Lower leg skin (tissue), 4 donors: ENCODE results near the gene MAP7. TPM values are rescaled to one million over a fixed set of nuclear protein-coding genes. Genes with fewer than 3 reads are reported as not detected.

Source experiments
- DNase-seq, 2 donors: peaks; one replicate each; pipeline ENCODE4 v3.0.0-alpha.2; 2019; ENCODE audit warnings: low spot score in 2 of 2
- H3K4me3 ChIP-seq: fragments of 200-600 bp; sonication (generic); 2 replicates; pipeline ENCODE4 v1.5.1; 2017; ENCODE audit warnings: mild to moderate bottlenecking, low read depth; ENCODE audit not compliant: poor library complexity, severe bottlenecking
- POLR2A ChIP-seq, 2 donors: fragments of 450-650 bp; IDR thresholded peaks; one replicate each; pipeline ENCODE4 v1.6.1; 2016 to 2017; ENCODE audit warnings: antibody characterized with exemption in 2 of 2, mild to moderate bottlenecking in 1 of 2, moderate library complexity in 1 of 2
- WGBS, 2 donors: methylation state at CpG; one replicate each; pipeline ENCODE4 v1.1.5; 2018; 5-methylcytosine and 5-hydroxymethylcytosine counted together
- intact Hi-C: fragments of 100-400 bp; cut with DNase I; formaldehyde crosslinking; loops from one replicate; pipeline ENCODE4 v1.15.0; 2023; ENCODE audit warnings: low total_unique reads
- total RNA-seq, 4 donors: library from RNA; depleted of rRNA; stranded (reverse); fragments of >200 nt; gene quantifications; one replicate each; pipeline ENCODE4 v1.1.0, GENCODE V29; 2016
- TF ChIP-seq, protein P1 (sequence below), 3 donors: fragments of 450-650 bp; IDR thresholded peaks; one replicate each; pipeline ENCODE4 v1.5.1; 2016; ENCODE audit warnings: antibody characterized with exemption in 3 of 3, mild to moderate bottlenecking in 3 of 3, moderate library complexity in 2 of 3

MAP7 gene
- total RNA-seq, 4 donors from 2014 or later: 32.5 to 41.8 (median 39.0) TPM

- whole genome bisulfite sequencing, 2 donors: 9 to 22% methylated on average over 2 of the region's 2 CpGs
- DNase-seq: no peak
- TF ChIP-seq, protein P1, sequence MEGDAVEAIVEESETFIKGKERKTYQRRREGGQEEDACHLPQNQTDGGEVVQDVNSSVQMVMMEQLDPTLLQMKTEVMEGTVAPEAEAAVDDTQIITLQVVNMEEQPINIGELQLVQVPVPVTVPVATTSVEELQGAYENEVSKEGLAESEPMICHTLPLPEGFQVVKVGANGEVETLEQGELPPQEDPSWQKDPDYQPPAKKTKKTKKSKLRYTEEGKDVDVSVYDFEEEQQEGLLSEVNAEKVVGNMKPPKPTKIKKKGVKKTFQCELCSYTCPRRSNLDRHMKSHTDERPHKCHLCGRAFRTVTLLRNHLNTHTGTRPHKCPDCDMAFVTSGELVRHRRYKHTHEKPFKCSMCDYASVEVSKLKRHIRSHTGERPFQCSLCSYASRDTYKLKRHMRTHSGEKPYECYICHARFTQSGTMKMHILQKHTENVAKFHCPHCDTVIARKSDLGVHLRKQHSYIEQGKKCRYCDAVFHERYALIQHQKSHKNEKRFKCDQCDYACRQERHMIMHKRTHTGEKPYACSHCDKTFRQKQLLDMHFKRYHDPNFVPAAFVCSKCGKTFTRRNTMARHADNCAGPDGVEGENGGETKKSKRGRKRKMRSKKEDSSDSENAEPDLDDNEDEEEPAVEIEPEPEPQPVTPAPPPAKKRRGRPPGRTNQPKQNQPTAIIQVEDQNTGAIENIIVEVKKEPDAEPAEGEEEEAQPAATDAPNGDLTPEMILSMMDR (IDR thresholded peaks at IDR 0.05): no peak
- TF ChIP-seq POLR2A (IDR thresholded peaks at IDR 0.05): no peak
- no peak overlapping the region for H3K4me3 ChIP-seq
- intact Hi-C loops: no loop called here
Observed at GRCh38 chr6:136351518-136352110, 198.6 kb downstream of the MAP7 start.

DNA sequence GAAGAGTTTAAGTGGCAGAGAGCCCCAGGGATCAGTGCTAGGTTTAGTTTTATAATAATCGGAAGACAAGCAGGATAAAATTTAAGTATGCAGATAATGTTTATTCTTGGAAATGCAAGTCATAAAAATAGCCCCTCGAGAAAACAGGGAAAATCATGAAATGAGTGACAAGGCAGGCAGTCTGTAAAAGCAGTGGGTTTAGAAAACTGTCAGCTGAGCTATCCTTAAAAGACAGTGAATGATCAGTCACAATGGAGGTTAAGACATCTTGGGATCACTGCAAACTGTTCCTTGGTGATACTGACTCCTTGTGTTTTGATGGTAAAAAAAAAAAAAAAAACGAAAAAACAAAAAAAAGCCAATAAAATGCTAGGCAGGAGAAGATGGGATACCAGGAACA is 199.3 kb downstream of the MAP7 start:
- WGBS, 2 donors: 57 to 62% methylated on average over 3 of the region's 3 CpGs
- H3K4me3 ChIP-seq: no peak overlapping the region
- TF ChIP-seq, protein P1 (IDR thresholded peaks at IDR 0.05): no peak
- TF ChIP-seq POLR2A (IDR thresholded peaks at IDR 0.05): no peak
- no peak for DNase-seq
- intact Hi-C loops: no loop called here

DNA sequence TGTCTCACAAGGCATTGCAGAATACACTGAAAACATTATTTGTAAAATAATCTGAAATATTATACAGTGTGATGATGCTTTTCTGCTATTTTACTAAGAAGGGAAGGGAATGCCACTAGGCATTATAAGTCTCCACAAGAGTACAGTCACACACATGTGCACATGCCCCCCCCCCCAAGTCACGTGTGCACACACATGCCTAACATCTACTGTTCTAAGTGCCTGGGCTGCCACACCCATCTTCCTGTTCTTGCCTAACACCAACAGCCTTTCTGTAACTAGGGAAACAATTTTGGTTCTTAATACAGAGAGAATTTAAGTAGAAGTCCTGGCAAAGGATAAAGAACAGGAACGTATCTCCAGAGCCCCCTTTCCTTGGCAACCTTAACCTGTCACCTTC is 202.4 kb downstream of the MAP7 start:
- TF ChIP-seq, protein P1 (IDR thresholded peaks at IDR 0.05): no peak
- no peak for TF ChIP-seq POLR2A (IDR thresholded peaks at IDR 0.05)
- intact Hi-C loops: no loop called here
- 39 to 40% methylated on average over 2 of the region's 2 CpGs for WGBS, 2 donors
- peak; percentile 58 to 89 for DNase-seq
- H3K4me3 ChIP-seq: no peak overlapping the region

DNA sequence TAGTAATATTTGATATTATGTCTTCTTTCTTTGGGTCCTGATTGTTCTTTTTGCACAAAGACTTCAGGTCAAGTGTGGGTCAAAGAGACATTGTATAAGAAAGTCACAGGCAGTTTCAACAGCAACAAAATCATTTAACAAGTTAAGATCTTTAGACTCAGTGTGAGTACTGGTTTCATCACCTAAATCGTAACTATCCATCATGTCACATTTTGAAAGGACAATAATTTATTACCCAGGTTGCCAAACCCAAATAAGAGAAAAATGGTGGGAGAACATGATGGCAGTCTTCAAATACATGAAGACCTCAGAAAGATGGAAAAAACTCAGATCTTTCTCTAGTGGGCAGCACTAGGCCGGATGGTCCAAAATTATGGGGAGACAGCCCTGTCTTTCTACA is 205.1 kb downstream of the MAP7 start:
- intact Hi-C loops: no loop called here
- TF ChIP-seq POLR2A (IDR thresholded peaks at IDR 0.05): no peak
- TF ChIP-seq, protein P1 (IDR thresholded peaks at IDR 0.05): no peak
- no peak for DNase-seq
- WGBS, 2 donors: 87 to 95% methylated on average over 2 of the region's 2 CpGs
- no peak overlapping the region for H3K4me3 ChIP-seq

GRCh38 chr6:136344420-136344819 is 205.8 kb downstream of the MAP7 start:
- 66 to 67% methylated on average over 2 of the region's 2 CpGs for WGBS, 2 donors
- intact Hi-C loops: no loop called here
- H3K4me3 ChIP-seq: no peak overlapping the region
- TF ChIP-seq, protein P1 (IDR thresholded peaks at IDR 0.05): no peak
- no peak for TF ChIP-seq POLR2A (IDR thresholded peaks at IDR 0.05)
- no peak for DNase-seq

- no peak for TF ChIP-seq POLR2A (IDR thresholded peaks at IDR 0.05)
- TF ChIP-seq, protein P1 (IDR thresholded peaks at IDR 0.05): no peak
- WGBS, 2 donors: 90 to 96% methylated on average over 1 of the region's 1 CpG
- intact Hi-C loops: no loop called here
- no peak for DNase-seq
- no peak overlapping the region for H3K4me3 ChIP-seq
Observed at GRCh38 chr6:136343700-136344099, 206.5 kb downstream of the MAP7 start.
